ENCODE data around the gene SH3RF3.

SH3RF3 gene

DNA sequence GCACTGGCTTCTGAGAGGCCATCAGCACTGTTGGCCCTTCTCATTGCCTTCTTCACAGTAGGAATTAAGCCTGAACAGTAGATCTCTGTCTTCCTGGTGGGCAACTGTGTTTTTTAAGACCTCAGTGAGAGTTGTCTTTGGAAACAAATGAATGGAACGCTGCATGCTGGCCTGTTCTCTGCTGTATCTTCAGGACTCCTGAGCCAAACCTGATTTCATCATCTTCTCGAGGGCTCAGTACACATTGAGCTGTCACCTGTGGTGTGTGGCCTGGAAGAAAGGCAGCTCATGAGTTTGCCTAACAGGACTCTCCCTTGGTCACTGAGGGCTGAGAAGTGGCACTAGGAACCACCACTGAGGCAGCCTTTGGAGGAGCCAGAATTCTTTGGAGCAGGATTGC, 39.7 kb downstream of the SH3RF3 start:
- no peak for TF ChIP-seq ZNF70 (CRISPR knock-in tag; IDR thresholded peaks at IDR 0.05)
- TF ChIP-seq, protein P1, sequence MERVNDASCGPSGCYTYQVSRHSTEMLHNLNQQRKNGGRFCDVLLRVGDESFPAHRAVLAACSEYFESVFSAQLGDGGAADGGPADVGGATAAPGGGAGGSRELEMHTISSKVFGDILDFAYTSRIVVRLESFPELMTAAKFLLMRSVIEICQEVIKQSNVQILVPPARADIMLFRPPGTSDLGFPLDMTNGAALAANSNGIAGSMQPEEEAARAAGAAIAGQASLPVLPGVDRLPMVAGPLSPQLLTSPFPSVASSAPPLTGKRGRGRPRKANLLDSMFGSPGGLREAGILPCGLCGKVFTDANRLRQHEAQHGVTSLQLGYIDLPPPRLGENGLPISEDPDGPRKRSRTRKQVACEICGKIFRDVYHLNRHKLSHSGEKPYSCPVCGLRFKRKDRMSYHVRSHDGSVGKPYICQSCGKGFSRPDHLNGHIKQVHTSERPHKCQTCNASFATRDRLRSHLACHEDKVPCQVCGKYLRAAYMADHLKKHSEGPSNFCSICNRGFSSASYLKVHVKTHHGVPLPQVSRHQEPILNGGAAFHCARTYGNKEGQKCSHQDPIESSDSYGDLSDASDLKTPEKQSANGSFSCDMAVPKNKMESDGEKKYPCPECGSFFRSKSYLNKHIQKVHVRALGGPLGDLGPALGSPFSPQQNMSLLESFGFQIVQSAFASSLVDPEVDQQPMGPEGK (CRISPR knock-in tag; IDR thresholded peaks at IDR 0.05; ENCODE audit: borderline replicate concordance): no peak
- no peak for TF ChIP-seq CSDC2 (CRISPR knock-in tag; IDR thresholded peaks at IDR 0.05)
- no peak for TF ChIP-seq ZFP3 (CRISPR knock-in tag; IDR thresholded peaks at IDR 0.05)
- no peak for TF ChIP-seq RARB (CRISPR knock-in tag; IDR thresholded peaks at IDR 0.05)
- TF ChIP-seq ZNF565 (CRISPR knock-in tag; conservative IDR thresholded peaks at IDR 0.05; ENCODE audit: low read depth): no peak
- TF ChIP-seq OSR1 (CRISPR knock-in tag; IDR thresholded peaks at IDR 0.05): no peak
- TF ChIP-seq TCF4 (CRISPR knock-in tag; IDR thresholded peaks at IDR 0.05; ENCODE audit: borderline replicate concordance): no peak
- TF ChIP-seq, protein P2, sequence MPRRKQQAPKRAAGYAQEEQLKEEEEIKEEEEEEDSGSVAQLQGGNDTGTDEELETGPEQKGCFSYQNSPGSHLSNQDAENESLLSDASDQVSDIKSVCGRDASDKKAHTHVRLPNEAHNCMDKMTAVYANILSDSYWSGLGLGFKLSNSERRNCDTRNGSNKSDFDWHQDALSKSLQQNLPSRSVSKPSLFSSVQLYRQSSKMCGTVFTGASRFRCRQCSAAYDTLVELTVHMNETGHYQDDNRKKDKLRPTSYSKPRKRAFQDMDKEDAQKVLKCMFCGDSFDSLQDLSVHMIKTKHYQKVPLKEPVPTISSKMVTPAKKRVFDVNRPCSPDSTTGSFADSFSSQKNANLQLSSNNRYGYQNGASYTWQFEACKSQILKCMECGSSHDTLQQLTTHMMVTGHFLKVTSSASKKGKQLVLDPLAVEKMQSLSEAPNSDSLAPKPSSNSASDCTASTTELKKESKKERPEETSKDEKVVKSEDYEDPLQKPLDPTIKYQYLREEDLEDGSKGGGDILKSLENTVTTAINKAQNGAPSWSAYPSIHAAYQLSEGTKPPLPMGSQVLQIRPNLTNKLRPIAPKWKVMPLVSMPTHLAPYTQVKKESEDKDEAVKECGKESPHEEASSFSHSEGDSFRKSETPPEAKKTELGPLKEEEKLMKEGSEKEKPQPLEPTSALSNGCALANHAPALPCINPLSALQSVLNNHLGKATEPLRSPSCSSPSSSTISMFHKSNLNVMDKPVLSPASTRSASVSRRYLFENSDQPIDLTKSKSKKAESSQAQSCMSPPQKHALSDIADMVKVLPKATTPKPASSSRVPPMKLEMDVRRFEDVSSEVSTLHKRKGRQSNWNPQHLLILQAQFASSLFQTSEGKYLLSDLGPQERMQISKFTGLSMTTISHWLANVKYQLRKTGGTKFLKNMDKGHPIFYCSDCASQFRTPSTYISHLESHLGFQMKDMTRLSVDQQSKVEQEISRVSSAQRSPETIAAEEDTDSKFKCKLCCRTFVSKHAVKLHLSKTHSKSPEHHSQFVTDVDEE (CRISPR knock-in tag; IDR thresholded peaks at IDR 0.05): no peak
- ATAC-seq: no peak

GRCh38 chr2:109170645-109171044, 41.6 kb downstream of the SH3RF3 start:
- TF ChIP-seq POU6F1 (CRISPR knock-in tag; IDR thresholded peaks at IDR 0.05; ENCODE audit: borderline replicate concordance, low read depth) (no peak), CSDC2 (CRISPR knock-in tag; IDR thresholded peaks at IDR 0.05) (no peak), ZFP3 (CRISPR knock-in tag; IDR thresholded peaks at IDR 0.05) (no peak), TOX (CRISPR knock-in tag; IDR thresholded peaks at IDR 0.05; ENCODE audit: borderline replicate concordance) (no peak), OSR1 (CRISPR knock-in tag; IDR thresholded peaks at IDR 0.05) (no peak), ESRRG (CRISPR knock-in tag; IDR thresholded peaks at IDR 0.05) (no peak), TCF4 (CRISPR knock-in tag; IDR thresholded peaks at IDR 0.05; ENCODE audit: borderline replicate concordance) (no peak), ZC3H10 (CRISPR knock-in tag; IDR thresholded peaks at IDR 0.05) (no peak), GLIS3 (CRISPR knock-in tag; IDR thresholded peaks at IDR 0.05) (no peak), ZNF565 (CRISPR knock-in tag; conservative IDR thresholded peaks at IDR 0.05; ENCODE audit: low read depth) (no peak), ARNTL (CRISPR knock-in tag; IDR thresholded peaks at IDR 0.05; ENCODE audit: borderline replicate concordance, low read depth) (no peak), ISL1 (CRISPR knock-in tag; IDR thresholded peaks at IDR 0.05) (no peak), ZNF70 (CRISPR knock-in tag; IDR thresholded peaks at IDR 0.05) (no peak), CREB5 (CRISPR knock-in tag; IDR thresholded peaks at IDR 0.05; ENCODE audit: low read depth) (no peak), SNAI2 (CRISPR knock-in tag; IDR thresholded peaks at IDR 0.05) (no peak)
- TF ChIP-seq, protein P1 (CRISPR knock-in tag; IDR thresholded peaks at IDR 0.05; ENCODE audit: borderline replicate concordance): no peak
- TF ChIP-seq, protein P3, sequence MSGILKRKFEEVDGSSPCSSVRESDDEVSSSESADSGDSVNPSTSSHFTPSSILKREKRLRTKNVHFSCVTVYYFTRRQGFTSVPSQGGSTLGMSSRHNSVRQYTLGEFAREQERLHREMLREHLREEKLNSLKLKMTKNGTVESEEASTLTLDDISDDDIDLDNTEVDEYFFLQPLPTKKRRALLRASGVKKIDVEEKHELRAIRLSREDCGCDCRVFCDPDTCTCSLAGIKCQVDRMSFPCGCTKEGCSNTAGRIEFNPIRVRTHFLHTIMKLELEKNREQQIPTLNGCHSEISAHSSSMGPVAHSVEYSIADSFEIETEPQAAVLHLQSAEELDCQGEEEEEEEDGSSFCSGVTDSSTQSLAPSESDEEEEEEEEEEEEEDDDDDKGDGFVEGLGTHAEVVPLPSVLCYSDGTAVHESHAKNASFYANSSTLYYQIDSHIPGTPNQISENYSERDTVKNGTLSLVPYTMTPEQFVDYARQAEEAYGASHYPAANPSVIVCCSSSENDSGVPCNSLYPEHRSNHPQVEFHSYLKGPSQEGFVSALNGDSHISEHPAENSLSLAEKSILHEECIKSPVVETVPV (CRISPR knock-in tag; IDR thresholded peaks at IDR 0.05): no peak
- no peak for ATAC-seq

Measured in SK-N-SH treated with all-trans-retinoic acid at 6 μM for 48 hours (cell line).